ENCODE measurements around the gene KCTD7. TPM values are rescaled to one million over a fixed set of nuclear protein-coding genes. Genes with fewer than 3 reads are reported as not detected.
A peak's percentile ranks its signal among the peaks of the same experiment; 100 is the strongest.
"Not testable (repeated sequence)": the region's sequence is repeated elsewhere in the genome, so short reads cannot be mapped to it uniquely, and the experiment has no call there.

Gene KCTD7
- total RNA-seq, 2 donors from 2014 or later, result 14.7 to 15.5 TPM

DNA sequence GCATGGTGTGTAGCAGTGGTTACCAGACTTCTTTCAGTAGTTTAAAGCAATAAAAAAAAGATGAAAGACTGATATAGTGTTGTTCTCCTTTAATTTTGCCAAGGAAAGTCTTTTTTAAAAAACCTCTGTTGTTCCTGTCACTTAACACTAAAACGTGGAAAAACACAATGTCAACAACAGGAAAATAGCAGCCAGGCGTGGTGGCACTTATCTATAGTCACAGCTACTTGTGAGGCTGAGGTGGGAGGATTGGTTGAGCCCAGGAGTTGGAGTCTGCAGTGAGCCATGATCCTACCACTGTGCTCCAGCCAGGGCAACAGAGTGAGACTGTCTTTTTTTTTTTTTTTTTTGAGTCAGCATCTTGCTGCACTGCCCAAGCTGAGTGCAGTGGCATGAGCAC, 42.8 kb downstream of the KCTD7 start:
- not testable (repeated sequence) for H3K9me3 Mint-ChIP-seq; H3K4me3 Mint-ChIP-seq; H3K4me1 Mint-ChIP-seq; H3K27ac Mint-ChIP-seq; H3K36me3 Mint-ChIP-seq (ENCODE audit: low read depth); H3K27me3 Mint-ChIP-seq; ATAC-seq (replicated peaks)

DNA sequence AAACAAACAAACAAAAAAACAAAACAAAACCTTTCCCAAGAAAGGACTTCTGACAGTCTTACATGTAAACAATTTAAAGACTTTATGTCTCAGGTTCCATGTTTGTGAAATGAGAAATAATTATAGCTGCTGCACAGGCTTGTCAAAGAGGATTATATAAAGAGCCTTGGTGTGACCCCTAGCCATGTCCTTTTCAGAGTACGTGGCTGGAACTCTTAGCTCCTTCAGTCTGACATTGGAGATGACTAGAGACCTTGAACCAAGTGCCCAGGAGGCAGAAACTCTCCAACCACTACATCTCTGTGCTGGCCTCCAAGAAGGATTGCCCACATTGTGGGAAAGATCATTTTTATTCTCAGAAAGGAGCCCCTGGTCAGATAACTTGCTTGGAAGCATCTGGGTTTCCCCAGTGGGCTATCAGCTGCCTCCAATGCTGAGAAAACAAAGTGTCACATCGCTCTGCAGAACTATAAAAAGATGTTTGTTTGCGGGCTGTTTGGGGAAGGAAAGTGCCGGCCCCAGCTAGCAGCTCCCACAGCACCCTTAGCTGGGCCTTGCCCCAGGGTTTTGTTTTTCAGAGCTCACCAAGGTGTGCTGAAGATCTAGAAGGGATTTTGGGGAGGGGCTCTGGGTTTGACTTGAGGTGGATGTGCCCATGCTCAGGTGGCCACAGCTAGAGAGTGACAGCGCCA, 43.9 kb downstream of the KCTD7 start:
- not testable (repeated sequence) for H3K9me3 Mint-ChIP-seq; H3K36me3 Mint-ChIP-seq (ENCODE audit: low read depth); H3K27ac Mint-ChIP-seq; H3K4me1 Mint-ChIP-seq; H3K27me3 Mint-ChIP-seq; H3K4me3 Mint-ChIP-seq
- ATAC-seq (replicated peaks), result peak; percentile 53

DNA sequence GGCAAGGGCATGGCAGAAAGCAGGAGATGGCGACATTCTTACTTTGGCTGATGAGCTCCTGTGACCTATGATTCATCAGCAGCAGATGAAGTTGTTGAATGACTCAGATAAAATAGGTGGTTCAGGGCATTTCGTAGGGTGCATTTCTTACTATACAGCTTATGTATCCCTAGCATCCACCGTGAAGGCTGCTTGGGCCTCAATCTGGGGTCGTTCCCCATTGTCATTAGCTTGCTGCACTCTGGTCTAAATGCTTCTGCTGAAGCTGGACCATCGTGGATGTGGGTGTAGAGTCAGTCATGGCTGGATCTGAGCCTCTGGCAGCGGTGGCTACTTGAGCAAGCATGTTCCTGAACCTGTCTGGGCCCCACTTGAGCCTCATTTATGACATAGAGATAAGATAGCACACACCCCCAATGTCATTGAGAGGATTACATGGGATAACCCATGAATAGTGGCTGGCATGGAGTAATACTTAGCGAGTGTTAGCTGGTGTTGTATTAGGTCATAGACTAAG, 44.5 kb downstream of the KCTD7 start:
- peak overlapping the region; percentile 82 for H3K27ac Mint-ChIP-seq
- H3K4me1 Mint-ChIP-seq, result not testable (repeated sequence)

GRCh38 chr7:66679633-66680244, 51.1 kb downstream of the KCTD7 start:
- Mint-ChIP-seq H3K36me3 (ENCODE audit: low read depth) (peaks cover 13% of the 10 kb centered on the region), H3K27ac (peak overlapping the region; percentile 82), H3K4me3 (peak overlapping the region; percentile 85)

More for the DNA sequence above, 44.5 kb downstream of the KCTD7 start:
- not testable (repeated sequence) for H3K27me3 Mint-ChIP-seq; H3K36me3 Mint-ChIP-seq (ENCODE audit: low read depth); H3K9me3 Mint-ChIP-seq
- peak overlapping the region; percentile 65 for H3K4me3 Mint-ChIP-seq
- ATAC-seq (replicated peaks), result peak; percentile 96

GRCh38 chr7:66681491-66682349, 53.0 kb downstream of the KCTD7 start:
- Mint-ChIP-seq H3K4me1 (peaks cover 13% of the 10 kb centered on the region), H3K4me3 (peak overlapping the region; percentile 85), H3K36me3 (ENCODE audit: low read depth) (peaks cover 13% of the 10 kb centered on the region), H3K27me3 (no peaks in the 10 kb centered on the region), H3K27ac (peak overlapping the region; percentile 90), H3K9me3 (no peaks in the 10 kb centered on the region)
- ATAC-seq (replicated peaks), result peak; percentile 96

More at GRCh38 chr7:66679633-66680244, 51.1 kb downstream of the KCTD7 start:
- no peak for ATAC-seq (replicated peaks)
- H3K27me3 Mint-ChIP-seq, result no peaks in the 10 kb centered on the region
- H3K4me1 Mint-ChIP-seq, result peaks cover 13% of the 10 kb centered on the region
- H3K9me3 Mint-ChIP-seq, result no peaks in the 10 kb centered on the region

GRCh38 chr7:66682350-66683093, 53.8 kb downstream of the KCTD7 start:
- H3K27ac Mint-ChIP-seq, result peak overlapping the region; percentile 90
- ATAC-seq (replicated peaks), result peak; percentile 41

GRCh38 chr7:66683094-66683769, 54.6 kb downstream of the KCTD7 start:
- not testable (repeated sequence) for H3K27me3 Mint-ChIP-seq; ATAC-seq (replicated peaks); H3K9me3 Mint-ChIP-seq
- H3K4me3 Mint-ChIP-seq, result peak overlapping the region; percentile 85
- peaks cover 13% of the 10 kb centered on the region for H3K4me1 Mint-ChIP-seq
- peak overlapping the region; percentile 90 for H3K27ac Mint-ChIP-seq
- H3K36me3 Mint-ChIP-seq (ENCODE audit: low read depth), result peaks cover 20% of the 10 kb centered on the region

More at GRCh38 chr7:66682350-66683093, 53.8 kb downstream of the KCTD7 start:
- no peaks in the 10 kb centered on the region for H3K27me3 Mint-ChIP-seq
- H3K4me1 Mint-ChIP-seq, result peaks cover 13% of the 10 kb centered on the region
- peak overlapping the region; percentile 85 for H3K4me3 Mint-ChIP-seq
- no peaks in the 10 kb centered on the region for H3K9me3 Mint-ChIP-seq
- peaks cover 17% of the 10 kb centered on the region for H3K36me3 Mint-ChIP-seq (ENCODE audit: low read depth)

GRCh38 chr7:66683770-66684123, 55.1 kb downstream of the KCTD7 start:
- H3K9me3 Mint-ChIP-seq, result no peaks in the 10 kb centered on the region
- H3K4me3 Mint-ChIP-seq, result peak overlapping the region; percentile 85
- peak overlapping the region; percentile 90 for H3K27ac Mint-ChIP-seq
- ATAC-seq (replicated peaks), result no peak
- H3K27me3 Mint-ChIP-seq, result no peaks in the 10 kb centered on the region
- H3K36me3 Mint-ChIP-seq (ENCODE audit: low read depth), result peaks cover 20% of the 10 kb centered on the region
- peaks cover 11% of the 10 kb centered on the region for H3K4me1 Mint-ChIP-seq

DNA sequence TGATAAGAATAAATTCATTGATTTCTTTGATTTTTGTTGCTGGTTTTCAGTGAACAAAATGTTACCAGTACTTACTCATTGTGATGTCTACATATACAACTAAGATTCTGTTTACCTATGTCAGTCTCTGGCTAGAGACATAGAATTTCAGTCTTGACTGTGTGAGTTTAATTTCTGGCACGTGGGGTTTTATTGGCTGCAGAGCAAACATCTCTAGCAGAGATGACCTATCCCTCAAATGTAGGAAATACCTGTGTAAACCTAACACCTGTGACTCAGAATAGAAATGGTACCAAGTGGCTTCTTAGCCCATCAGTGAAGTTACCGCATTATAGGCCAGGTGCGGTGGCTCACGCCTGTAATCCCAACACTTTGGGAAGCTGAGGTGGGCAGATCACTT, 57.0 kb downstream of the KCTD7 start:
- H3K27me3 Mint-ChIP-seq; H3K9me3 Mint-ChIP-seq; H3K27ac Mint-ChIP-seq; ATAC-seq (replicated peaks); H3K4me3 Mint-ChIP-seq; H3K4me1 Mint-ChIP-seq: not testable (repeated sequence)
- H3K36me3 Mint-ChIP-seq (ENCODE audit: low read depth), result peaks cover 20% of the 10 kb centered on the region

DNA sequence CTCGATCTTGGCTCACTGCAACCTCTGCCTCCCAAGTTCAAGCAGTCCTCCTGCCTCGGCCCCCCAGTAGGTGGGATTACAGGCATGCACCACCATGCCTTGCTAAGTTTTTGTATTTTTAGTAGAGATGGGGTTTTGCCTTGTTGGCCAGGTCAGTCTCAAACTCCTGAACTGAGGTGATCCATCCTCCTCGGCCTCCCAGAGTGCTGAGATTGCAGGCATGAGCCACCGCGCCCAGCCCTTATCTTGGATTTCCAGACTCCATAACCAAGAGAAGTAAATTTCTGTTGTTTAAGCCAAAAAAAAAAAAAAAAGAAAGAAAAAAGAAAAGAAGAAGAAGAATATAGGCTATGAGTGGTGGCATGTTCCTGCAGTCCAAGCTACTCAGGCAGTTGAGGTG, 58.5 kb downstream of the KCTD7 start:
- Mint-ChIP-seq H3K36me3 (ENCODE audit: low read depth) (peaks cover 14% of the 10 kb centered on the region), H3K4me3 (no peak overlapping the region), H3K27ac (no peak overlapping the region), H3K9me3 (no peaks in the 10 kb centered on the region), H3K27me3 (no peaks in the 10 kb centered on the region), H3K4me1 (peaks cover 6% of the 10 kb centered on the region)
- ATAC-seq (replicated peaks), result no peak

DNA sequence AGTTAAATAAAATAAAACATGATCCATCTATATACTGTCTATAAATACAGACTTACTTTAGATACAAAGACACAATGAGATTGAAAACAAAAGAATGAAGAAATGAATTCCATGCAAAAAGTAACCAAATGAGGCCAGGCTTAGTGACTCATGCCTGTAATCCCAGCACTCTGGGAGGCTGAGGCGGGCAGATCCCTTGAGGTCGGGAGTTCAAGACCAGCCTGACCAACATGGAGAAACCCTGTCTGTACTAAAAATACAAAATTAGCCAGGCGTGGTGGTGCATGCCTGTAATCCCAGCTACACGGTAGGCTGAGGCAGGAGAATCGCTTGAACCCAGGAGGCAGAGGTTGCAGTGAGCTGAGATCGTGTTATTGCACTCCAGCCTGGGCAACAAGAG, 59.0 kb downstream of the KCTD7 start:
- H3K4me3 Mint-ChIP-seq; H3K4me1 Mint-ChIP-seq; H3K9me3 Mint-ChIP-seq; H3K27ac Mint-ChIP-seq; ATAC-seq (replicated peaks); H3K27me3 Mint-ChIP-seq: not testable (repeated sequence)
- peaks cover 14% of the 10 kb centered on the region for H3K36me3 Mint-ChIP-seq (ENCODE audit: low read depth)

GRCh38 chr7:66689081-66689480, 60.4 kb downstream of the KCTD7 start:
- no peak for ATAC-seq (replicated peaks)
- Mint-ChIP-seq H3K27me3 (no peaks in the 10 kb centered on the region), H3K36me3 (ENCODE audit: low read depth) (peaks cover 8% of the 10 kb centered on the region), H3K4me3 (no peak overlapping the region), H3K27ac (no peak overlapping the region), H3K4me1 (no peaks in the 10 kb centered on the region), H3K9me3 (no peaks in the 10 kb centered on the region)

- no peaks in the 10 kb centered on the region for H3K9me3 Mint-ChIP-seq
- no peaks in the 10 kb centered on the region for H3K36me3 Mint-ChIP-seq (ENCODE audit: low read depth)
- H3K27ac Mint-ChIP-seq, result no peak overlapping the region
- no peak for ATAC-seq (replicated peaks)
- H3K4me1 Mint-ChIP-seq, result peaks cover 4% of the 10 kb centered on the region
- H3K27me3 Mint-ChIP-seq, result no peaks in the 10 kb centered on the region
- H3K4me3 Mint-ChIP-seq, result no peak overlapping the region
Observed at GRCh38 chr7:66693331-66693730, 64.7 kb downstream of the KCTD7 start.
